ENCODE data around the gene MAPKBP1. TPM values are rescaled to one million over a fixed set of nuclear protein-coding genes. Genes with fewer than 3 reads are reported as not detected.
A peak's percentile ranks its signal among the peaks of the same experiment; 100 is the strongest.
"Not testable (repeated sequence)": the region's sequence is repeated elsewhere in the genome, so short reads cannot be mapped to it uniquely, and the experiment has no call there.

The MAPKBP1 gene
- total RNA-seq, 1 donor from 2014 or later, result 22.4 TPM

GRCh38 chr15:41825572-41826535 lies 51.6 kb downstream of the MAPKBP1 start:
- DNase-seq (ENCODE audit: low spot score), result no peak

GRCh38 chr15:41827290-41827879 lies 53.1 kb downstream of the MAPKBP1 start:
- DNase-seq (ENCODE audit: low spot score), result no peak

- peak; percentile 91 for DNase-seq (ENCODE audit: low spot score)
These were observed 53.9 kb downstream of the MAPKBP1 start, which contains the start of gene JMJD7 for GRCh38 chr15:41827880-41828806. Gene JMJD7 (plus strand): TSS chr15:41828092. CDS start chr15:41828125, 33 bp downstream.

GRCh38 chr15:41828807-41829141 lies 54.5 kb downstream of the MAPKBP1 start:
- DNase-seq (ENCODE audit: low spot score), result no peak

- DNase-seq (ENCODE audit: low spot score), result no peak
These were observed 55.8 kb downstream of the MAPKBP1 start for GRCh38 chr15:41829959-41830646.

GRCh38 chr15:41831291-41831690 lies 57.0 kb downstream of the MAPKBP1 start:
- not testable (repeated sequence) for DNase-seq (ENCODE audit: low spot score)

GRCh38 chr15:41832208-41832607 lies 57.9 kb downstream of the MAPKBP1 start:
- no peak for DNase-seq (ENCODE audit: low spot score)

- DNase-seq (ENCODE audit: low spot score), result peak; percentile 73
These were observed 58.6 kb downstream of the MAPKBP1 start for GRCh38 chr15:41832875-41833274.

GRCh38 chr15:41834096-41834495 lies 59.8 kb downstream of the MAPKBP1 start:
- no peak for DNase-seq (ENCODE audit: low spot score)

GRCh38 chr15:41836073-41836472 lies 61.8 kb downstream of the MAPKBP1 start:
- DNase-seq (ENCODE audit: low spot score), result no peak

GRCh38 chr15:41836713-41837454 lies 62.6 kb downstream of the MAPKBP1 start:
- no peak for DNase-seq (ENCODE audit: low spot score)

- no peak for DNase-seq (ENCODE audit: low spot score)
These were observed 64.2 kb downstream of the MAPKBP1 start, which contains the start of gene PLA2G4B for GRCh38 chr15:41838400-41838897. Gene PLA2G4B (plus strand): TSS chr15:41838847. CDS start chr15:41838914, 67 bp downstream.

- no peak for DNase-seq (ENCODE audit: low spot score)
These were observed 65.7 kb downstream of the MAPKBP1 start for GRCh38 chr15:41839781-41840491.

GRCh38 chr15:41840673-41841072 lies 66.4 kb downstream of the MAPKBP1 start:
- no peak for DNase-seq (ENCODE audit: low spot score)

- DNase-seq (ENCODE audit: low spot score), result no peak
These were observed 66.8 kb downstream of the MAPKBP1 start for GRCh38 chr15:41841131-41841530.

- no peak for DNase-seq (ENCODE audit: low spot score)
These were observed 67.9 kb downstream of the MAPKBP1 start for GRCh38 chr15:41842229-41842628.

GRCh38 chr15:41843571-41843970 lies 69.3 kb downstream of the MAPKBP1 start:
- DNase-seq (ENCODE audit: low spot score), result no peak

- no peak for DNase-seq (ENCODE audit: low spot score)
These were observed 70.5 kb downstream of the MAPKBP1 start for GRCh38 chr15:41844814-41845213.

- DNase-seq (ENCODE audit: low spot score), result no peak
These were observed 72.9 kb downstream of the MAPKBP1 start for GRCh38 chr15:41847206-41847605.
